Stomach (tissue), 9 donors: Measurements from ENCODE around the gene ATP6AP1. TPM values are rescaled to one million over a fixed set of nuclear protein-coding genes. Genes with fewer than 3 reads are reported as not detected.
A peak's percentile ranks its signal among the peaks of the same experiment; 100 is the strongest.

Experiments
- DNase-seq, 2 donors: peaks; one replicate each; pipeline versions ENCODE4 v3.0.0 to v3.0.0-alpha.2; 2013 to 2019
- H3K27ac ChIP-seq, 5 donors: fragments of 200-600 bp in 4 of 5; sonication (generic) in 4 of 5; one replicate each; pipeline ENCODE4 v1.5.1; 2013 to 2019; ENCODE audit warnings: mild to moderate bottlenecking in 1 of 5, moderate library complexity in 1 of 5
- H3K27me3 ChIP-seq, 3 donors: fragments of 200-600 bp; sonication (generic); one replicate each; pipeline ENCODE4 v1.5.1; 2017 to 2019; ENCODE audit warnings: mixed run types in 1 of 3
- H3K36me3 ChIP-seq, 4 donors: fragments of 200-600 bp; sonication (generic); 1 replicate in 3 of 4; 2 replicates in 1 of 4; pipeline ENCODE4 v1.5.1; 2016 to 2019
- H3K4me1 ChIP-seq, 4 donors: fragments of 200-600 bp; sonication (generic); one replicate each; pipeline ENCODE4 v1.5.1; 2016 to 2019
- H3K4me3 ChIP-seq, 4 donors: fragments of 200-600 bp; sonication (generic) in 3 of 4; one replicate each; pipeline ENCODE4 v1.5.1; 2016 to 2019; ENCODE audit warnings: mild to moderate bottlenecking in 1 of 4
- H3K9me3 ChIP-seq, 4 donors: fragments of 200-600 bp; sonication (generic); one replicate each; pipeline ENCODE4 v1.5.1; 2016 to 2019
- CTCF ChIP-seq, 7 experiments: fragments of 450-650 bp in 4 of 7; fragments of 200-600 bp in 3 of 7; sonication (generic) in 3 of 7; IDR thresholded peaks; one replicate each; pipeline ENCODE4 v1.5.1; 2016 to 2019; ENCODE audit warnings: antibody characterized with exemption in 7 of 7, control low read depth in 2 of 7, mild to moderate bottlenecking in 1 of 7
- EP300 ChIP-seq: sonication (generic); formaldehyde crosslinking; IDR thresholded peaks from one replicate; pipeline ENCODE4 v1.6.1; 2017; ENCODE audit warnings: antibody characterized with exemption
- POLR2A ChIP-seq, 4 donors: fragments of 450-650 bp; IDR thresholded peaks; one replicate each; pipeline ENCODE4 v1.6.1; 2016; ENCODE audit warnings: antibody characterized with exemption in 4 of 4, control low read depth in 2 of 4, mild to moderate bottlenecking in 1 of 4, moderate library complexity in 1 of 4
- POLR2AphosphoS5 ChIP-seq, 3 donors: sonication (generic); formaldehyde crosslinking; IDR thresholded peaks; one replicate each; pipeline ENCODE4 v1.6.1; 2016; ENCODE audit warnings: antibody characterized with exemption in 3 of 3
- WGBS, 5 donors: extraction: QIAGEN DNeasy Blood & Tissue Kit in 3 of 5; methylation state at CpG; one replicate each; pipeline versions ENCODE4 v1.1.5 to v1.1.7; 2013 to 2018; 5-methylcytosine and 5-hydroxymethylcytosine counted together
- intact Hi-C: fragments of 100-400 bp; cut with DNase I; formaldehyde crosslinking; loops from one replicate; pipeline ENCODE4 v1.15.1; 2023; ENCODE audit warnings: low total_unique reads
- polyA plus RNA-seq, 3 donors: library from polyadenylated mRNA; stranded (reverse); fragments of 200-250 nt; gene quantifications; one replicate each; pipeline ENCODE4 v1.2.3, GENCODE V29; 2013
- total RNA-seq, 5 donors: library from RNA; depleted of rRNA; stranded (reverse); fragments of >200 nt; gene quantifications; one replicate each; pipeline versions ENCODE4 v1.1.0 to v1.2.3, GENCODE V29; 2014 to 2016
- donor health status: healthy with polysubstance abuse.
- donor health status: Bipolar disorder and iron deficiency.
- donor health status: healthy.

ATP6AP1 gene
- total and polyA plus RNA-seq, 8 donors = 13.4 to 69.3 (median 30.8) TPM

DNA sequence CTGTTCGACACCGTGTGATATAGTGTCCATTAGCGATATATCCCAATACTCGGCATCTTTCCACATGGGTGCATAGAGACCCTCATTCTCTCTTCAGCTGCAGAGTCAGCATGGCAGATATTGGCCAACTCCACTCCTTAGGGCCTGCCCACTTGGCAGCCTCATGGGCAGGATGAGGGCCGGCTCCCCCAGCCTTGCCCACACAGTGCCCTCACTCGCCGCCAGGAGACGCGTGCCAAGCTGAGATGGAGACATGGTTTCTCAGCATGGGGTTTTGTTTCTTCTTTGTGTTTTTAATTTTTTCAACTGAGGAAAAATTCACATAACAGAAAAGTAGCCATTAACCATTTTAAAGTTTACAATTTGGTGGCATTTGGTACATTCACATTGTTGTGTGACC lies 24.3 kb downstream of the ATP6AP1 start:
- no peak overlapping the region for H3K4me3 ChIP-seq
- peaks cover 14 to 36% (median 34%) of the 10 kb centered on the region in 4 donors for H3K36me3 ChIP-seq
- H3K27ac ChIP-seq = no peak overlapping the region
- TF ChIP-seq POLR2A (IDR thresholded peaks at IDR 0.05) = no peak
- TF ChIP-seq CTCF (IDR thresholded peaks at IDR 0.05) = no peak
- no peak for TF ChIP-seq EP300
- no peak for TF ChIP-seq POLR2AphosphoS5 (IDR thresholded peaks at IDR 0.05)
- DNase-seq = no peak
- H3K27me3 ChIP-seq = no peaks in the 10 kb centered on the region
- H3K4me1 ChIP-seq = no peaks in the 10 kb centered on the region
- H3K9me3 ChIP-seq = peaks cover 0 to 7% (median 3%) of the 10 kb centered on the region in 4 donors
- WGBS, 5 donors = 86 to 93% (median 91%) methylated on average over 9 of the region's 9 CpGs
- intact Hi-C loops = no loop called here

DNA sequence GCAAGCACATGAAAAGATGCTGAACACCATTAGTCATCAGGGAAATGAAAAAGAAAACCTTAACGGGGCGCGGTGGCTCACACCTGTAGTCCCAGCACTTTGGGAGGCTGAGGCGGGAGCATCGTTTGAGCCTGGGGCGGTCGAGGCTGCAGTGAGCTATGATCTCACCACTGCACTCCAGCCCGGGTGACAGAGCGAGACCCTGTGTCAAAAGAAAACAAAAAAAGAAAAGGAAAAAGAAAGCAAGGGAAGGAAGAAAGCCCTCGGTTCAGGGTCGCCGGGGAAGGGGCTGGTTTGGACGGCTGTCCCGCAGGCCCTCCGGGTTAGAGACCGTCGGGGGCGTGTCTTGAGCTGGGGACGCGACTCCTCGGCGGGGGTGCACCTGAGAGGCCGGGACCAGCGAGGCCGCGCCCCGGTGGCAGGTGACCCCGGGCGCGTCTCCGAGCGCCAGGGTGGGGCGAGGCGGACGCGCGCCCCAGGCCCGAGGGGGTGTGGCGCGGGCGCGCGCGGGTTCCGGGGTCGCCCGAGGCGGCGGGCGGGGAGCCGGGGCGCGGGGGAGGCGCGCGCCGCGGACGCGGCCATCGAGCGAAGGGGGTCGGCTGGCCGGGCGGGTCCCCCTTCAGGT lies 29.1 kb downstream of the ATP6AP1 start:
- no peaks in the 10 kb centered on the region for H3K27me3 ChIP-seq
- DNase-seq = peak; percentile 48 to 82
- peak overlapping the region in 4 of 5 donors; percentile 52 to 79 (median 74) for H3K27ac ChIP-seq
- peaks cover 0 to 22% (median 10%) of the 10 kb centered on the region in 4 donors for H3K36me3 ChIP-seq
- H3K4me3 ChIP-seq = peak overlapping the region; percentile 57 to 68 (median 64)
- peaks cover 0 to 16% (median 15%) of the 10 kb centered on the region in 4 donors for H3K4me1 ChIP-seq
- intact Hi-C loops = no loop called here
- peaks cover 0 to 7% (median 3%) of the 10 kb centered on the region in 4 donors for H3K9me3 ChIP-seq
- TF ChIP-seq EP300 = no peak
- no peak for TF ChIP-seq CTCF (IDR thresholded peaks at IDR 0.05)
- no peak for TF ChIP-seq POLR2A (IDR thresholded peaks at IDR 0.05)
- TF ChIP-seq POLR2AphosphoS5 (IDR thresholded peaks at IDR 0.05) = no peak
- 4 to 39% (median 14%) methylated on average over 14 to 40 of the region's 65 CpGs for WGBS, 5 donors

GRCh38 chrX:154458116-154458953 lies 29.9 kb downstream of the ATP6AP1 start, which contains the start of gene PLXNA3:
TSS of gene PLXNA3 (plus strand) at chrX:154458281. CDS start at chrX:154460184, 1,903 bp downstream.
- Histone ChIP-seq H3K27ac (peak within 1 kb of the TSS; percentile 42 to 79 (median 72)), H3K4me3 (peak within 1 kb of the TSS; percentile 57 to 68 (median 64)), H3K27me3 (no peaks in the 10 kb centered on the region), H3K36me3 (peaks cover 0 to 30% (median 16%) of the 10 kb centered on the region in 4 donors), H3K9me3 (peaks cover 0 to 7% (median 3%) of the 10 kb centered on the region in 4 donors), H3K4me1 (peaks cover 0 to 16% (median 15%) of the 10 kb centered on the region in 4 donors)
- WGBS, 5 donors = 0 to 41% (median 12%) methylated on average over 8 to 57 of the region's 88 CpGs; no CpG with 5 or more reads in 1 of the 5 donors
- intact Hi-C loops = no loop called here
- TF ChIP-seq POLR2A (IDR thresholded peaks at IDR 0.05) (no peak), CTCF (IDR thresholded peaks at IDR 0.05) (no peak), POLR2AphosphoS5 (IDR thresholded peaks at IDR 0.05) (peak in 2 of 3 donors; percentile 24 to 54)
- peak; percentile 39 to 76 for DNase-seq
